DMS79 (cell line): ENCODE results near the gene EVPLL.
A peak's percentile ranks its signal among the peaks of the same experiment; 100 is the strongest.
"Not testable (repeated sequence)": the region's sequence is repeated elsewhere in the genome, so short reads cannot be mapped to it uniquely, and the experiment has no call there.

Source experiments
- DNase-seq: peaks from one replicate; lab custom pipeline; 2025; lab: John Stamatoyannopoulos, UW

Gene EVPLL

DNA sequence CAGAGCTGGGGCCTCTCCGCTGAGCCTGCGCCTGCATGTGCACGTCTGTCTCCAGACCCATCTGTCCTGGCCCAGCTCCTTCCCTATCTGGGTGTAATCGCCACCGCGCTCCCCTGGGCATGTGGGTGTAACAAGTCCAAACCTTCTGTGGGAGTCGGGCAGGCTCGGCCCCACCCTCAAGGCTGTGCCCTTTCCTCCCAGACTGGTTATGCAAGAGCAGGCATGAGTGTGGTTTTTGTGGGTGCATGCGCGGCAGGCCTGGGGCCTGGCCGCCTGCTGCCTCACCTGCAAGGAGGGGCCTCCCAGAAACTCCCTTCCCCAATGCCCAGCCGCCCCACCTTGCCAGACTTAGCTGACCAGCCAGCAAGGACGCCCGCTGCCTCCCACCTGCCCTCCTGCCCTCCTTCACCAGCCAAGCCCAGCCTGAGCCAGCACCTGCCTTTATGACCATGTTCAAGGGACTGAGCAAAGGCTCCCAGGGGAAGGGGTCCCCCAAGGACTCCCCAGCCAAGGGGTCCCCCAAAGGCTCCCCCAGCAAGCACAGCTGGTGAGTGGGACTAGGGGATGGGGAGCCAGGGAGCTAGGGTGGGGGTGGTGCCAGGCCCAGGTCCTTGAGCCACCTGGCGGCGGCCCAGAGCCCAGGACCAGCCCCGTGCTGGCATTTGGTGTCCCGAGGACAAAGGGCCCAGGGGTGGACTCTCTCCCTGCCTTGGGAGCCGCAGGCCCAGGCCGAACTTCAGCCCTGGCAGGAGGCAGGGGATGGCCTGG is at the start of gene EVPLL:
EVPLL (plus strand) TSS at position 342 of the 768 bp plus-strand sequence. CDS start 3,160 bp downstream, outside the sequence.
- DNase-seq: no peak

- DNase-seq: no peak
These were observed 48.9 kb upstream of the EVPLL start for GRCh38 chr17:18328643-18329204.

DNA sequence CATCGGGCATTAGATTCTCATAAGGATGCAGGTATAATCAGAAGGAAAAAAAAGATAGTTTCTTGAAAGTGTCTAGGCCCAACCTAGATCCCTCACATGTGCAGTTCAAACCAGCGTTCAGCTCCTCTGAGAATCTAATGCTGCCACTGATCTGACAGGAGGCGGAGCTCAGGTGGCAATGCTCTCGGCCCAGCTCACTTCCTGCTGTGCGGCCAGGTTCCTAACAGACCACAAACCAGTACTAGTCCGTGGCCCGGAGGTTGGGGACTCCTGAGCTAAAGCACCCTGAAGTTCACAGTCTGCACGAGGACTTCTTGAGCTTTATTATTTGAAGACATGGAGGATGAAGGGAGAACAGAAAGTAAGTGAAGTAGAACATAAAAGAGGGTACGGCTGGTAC is 45.7 kb upstream of the EVPLL start:
- no peak for DNase-seq

- DNase-seq: no peak
These were observed 44.6 kb upstream of the EVPLL start for GRCh38 chr17:18332909-18333489.

GRCh38 chr17:18338158-18338557 is 39.4 kb upstream of the EVPLL start:
- not testable (repeated sequence) for DNase-seq

DNA sequence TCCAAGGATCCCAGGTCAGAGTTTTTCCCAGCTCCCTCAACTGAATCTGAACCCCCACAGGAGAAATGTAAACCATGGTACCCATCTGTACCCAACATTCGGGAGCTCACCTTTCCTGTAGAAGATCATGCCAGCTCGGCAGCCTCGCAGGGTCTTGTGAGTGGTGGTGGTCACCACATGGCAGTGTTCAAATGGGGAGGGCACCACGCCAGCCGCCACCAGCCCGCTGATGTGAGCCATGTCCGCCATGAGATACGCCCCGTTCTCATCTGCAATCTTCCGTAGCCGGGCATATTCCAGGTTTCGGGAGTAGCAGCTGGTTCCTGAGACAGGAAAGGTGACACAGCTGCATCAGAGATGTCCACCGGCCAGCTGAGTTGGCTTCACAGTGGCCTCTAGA is 37.6 kb upstream of the EVPLL start:
- DNase-seq: no peak

- DNase-seq: no peak
These were observed 33.6 kb upstream of the EVPLL start for GRCh38 chr17:18344021-18344420.

DNA sequence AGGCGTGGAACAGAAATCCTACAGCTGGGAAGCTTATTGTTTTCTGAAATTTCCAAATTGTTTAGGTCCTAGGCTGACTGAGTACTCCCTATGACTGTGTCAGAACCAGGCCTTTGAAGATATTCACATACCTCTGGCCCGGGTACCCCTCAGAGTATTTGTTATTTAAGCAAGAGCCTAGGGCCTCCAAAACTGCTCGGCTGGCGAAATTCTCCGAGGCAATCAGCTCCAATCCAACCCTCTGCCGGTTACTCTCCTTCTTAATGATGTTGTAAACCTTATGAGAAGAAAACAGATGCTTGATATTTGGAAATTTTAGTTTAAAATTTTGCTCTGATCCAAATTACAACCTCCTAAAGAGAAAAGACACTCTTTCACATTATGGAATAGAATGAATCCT is 24.0 kb upstream of the EVPLL start:
- DNase-seq: no peak

DNA sequence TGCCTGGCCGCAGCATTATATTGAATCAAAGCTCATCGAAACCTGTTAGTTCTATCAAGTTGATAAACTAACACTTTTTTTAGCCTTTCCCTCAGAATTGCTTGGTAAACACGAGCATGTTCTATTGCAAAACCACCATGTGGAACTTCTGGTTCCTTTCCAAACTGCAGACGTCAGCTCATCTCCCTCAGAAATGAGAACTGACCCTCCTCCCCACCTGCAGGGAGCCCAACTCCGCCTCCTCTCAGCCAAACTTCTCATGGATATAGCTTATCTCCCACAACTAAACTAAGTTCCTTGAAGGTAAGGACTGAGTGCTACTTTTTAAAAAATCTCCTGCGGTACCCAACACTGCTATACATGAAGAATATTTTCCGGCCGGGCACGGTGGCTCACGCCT is 21.0 kb upstream of the EVPLL start:
- no peak for DNase-seq

DNA sequence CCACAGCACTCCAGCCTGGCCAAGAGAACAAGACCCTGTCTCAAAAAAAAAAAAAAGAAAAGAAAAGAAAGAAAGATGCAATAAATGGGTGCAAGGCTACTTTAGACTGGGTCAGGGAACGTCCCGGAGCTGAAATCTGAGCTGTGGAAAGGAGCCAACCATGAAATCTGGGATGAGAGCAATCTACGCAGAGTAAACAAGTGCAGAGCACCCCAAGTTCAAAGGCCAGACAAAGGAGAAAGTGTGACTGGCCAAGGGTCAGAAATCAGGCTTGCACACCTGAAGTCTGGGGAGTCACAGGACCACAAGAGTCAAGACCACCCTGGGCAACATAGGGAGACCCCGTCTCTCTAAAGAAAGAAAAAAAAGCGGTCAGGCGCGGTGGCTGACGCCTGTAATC is 17.1 kb upstream of the EVPLL start:
- no peak for DNase-seq

GRCh38 chr17:18361837-18362697 is 15.5 kb upstream of the EVPLL start:
- no peak for DNase-seq

GRCh38 chr17:18362698-18363100 is 14.9 kb upstream of the EVPLL start:
- no peak for DNase-seq

- DNase-seq: peak; percentile 76
These were observed 14.2 kb upstream of the EVPLL start, which contains the start of gene SHMT1 for GRCh38 chr17:18363101-18364049. SHMT1 (minus strand) TSS chr17:18363550; CDS start chr17:18355981, 7,569 bp downstream.

DNA sequence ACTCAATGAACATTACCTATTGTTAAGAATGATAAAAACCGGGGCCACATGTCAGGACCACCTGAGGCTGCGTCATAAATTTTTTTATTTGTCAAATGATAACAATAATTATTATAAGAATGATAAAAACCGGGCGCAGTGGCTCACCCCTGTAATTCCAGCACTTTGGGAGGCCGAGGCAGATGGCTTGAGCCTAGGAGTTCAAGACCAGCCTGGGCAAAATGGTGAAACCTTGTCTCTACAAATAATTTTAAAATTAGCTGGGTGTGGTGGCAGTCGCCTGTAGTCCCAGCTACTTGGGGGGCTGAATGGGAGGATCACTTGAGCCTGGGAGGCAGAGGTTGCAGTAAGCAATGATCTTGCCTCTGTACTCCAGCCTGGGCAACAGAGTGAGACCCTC is 13.4 kb upstream of the EVPLL start:
- DNase-seq: no peak

DNA sequence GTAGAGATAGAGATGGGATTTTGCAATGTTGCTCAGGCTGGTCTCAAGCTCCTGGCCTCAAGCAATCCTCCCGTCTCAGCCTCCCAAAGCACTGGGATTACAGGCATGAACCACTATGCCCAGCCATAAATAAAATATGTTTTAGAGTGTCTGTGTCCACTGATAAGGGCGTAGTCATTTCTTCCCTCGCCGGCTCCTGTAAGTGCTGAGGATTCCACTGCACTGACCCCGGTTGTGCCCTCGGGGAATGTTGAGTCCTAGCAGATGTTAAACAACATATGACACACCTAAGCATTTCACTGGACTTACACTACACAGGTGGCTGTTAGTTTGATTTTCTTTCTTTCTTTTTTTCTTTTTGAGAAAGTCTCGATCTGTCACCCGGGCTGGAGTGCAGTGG is 8.6 kb upstream of the EVPLL start:
- no peak for DNase-seq

GRCh38 chr17:18370761-18371160 is 6.8 kb upstream of the EVPLL start:
- no peak for DNase-seq

DNA sequence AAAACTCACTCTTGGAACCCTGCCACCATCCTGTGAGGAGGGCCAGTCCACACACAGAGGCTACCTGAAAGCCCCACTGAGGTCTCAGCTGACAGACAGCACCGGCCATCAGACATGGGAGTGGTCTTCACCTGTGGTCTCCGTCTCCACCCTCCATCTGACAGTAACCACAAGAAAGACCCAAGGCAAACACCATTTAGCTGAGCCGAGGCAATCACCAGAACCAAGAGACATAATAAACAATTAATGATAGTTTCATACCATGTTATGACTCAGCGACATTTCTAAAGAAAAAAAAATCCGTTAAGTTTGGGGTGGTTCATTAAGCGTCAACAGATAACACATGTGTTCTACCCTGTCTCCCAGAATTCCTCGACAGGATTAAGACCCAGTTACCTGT is 6.1 kb upstream of the EVPLL start:
- DNase-seq: no peak

DNA sequence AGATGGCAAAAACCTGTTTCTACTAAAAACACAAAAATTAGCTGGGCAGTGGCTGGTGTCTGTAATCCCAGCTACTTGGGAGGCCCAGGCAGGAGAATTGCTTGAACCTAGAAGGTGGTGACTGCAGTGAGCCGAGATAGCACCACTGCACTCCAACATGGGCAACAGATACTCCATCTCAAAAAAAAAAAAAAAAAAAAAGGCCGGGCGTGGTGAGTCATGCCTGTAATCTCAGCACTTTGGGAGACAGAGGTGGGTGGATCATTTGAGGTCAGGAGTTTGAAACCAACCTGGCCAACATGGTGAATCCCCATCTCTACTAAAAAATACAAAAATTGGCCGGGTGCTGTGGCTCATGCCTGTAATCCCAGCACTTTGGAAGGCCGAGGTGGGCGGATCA is 4.4 kb upstream of the EVPLL start:
- DNase-seq: not testable (repeated sequence)

DNA sequence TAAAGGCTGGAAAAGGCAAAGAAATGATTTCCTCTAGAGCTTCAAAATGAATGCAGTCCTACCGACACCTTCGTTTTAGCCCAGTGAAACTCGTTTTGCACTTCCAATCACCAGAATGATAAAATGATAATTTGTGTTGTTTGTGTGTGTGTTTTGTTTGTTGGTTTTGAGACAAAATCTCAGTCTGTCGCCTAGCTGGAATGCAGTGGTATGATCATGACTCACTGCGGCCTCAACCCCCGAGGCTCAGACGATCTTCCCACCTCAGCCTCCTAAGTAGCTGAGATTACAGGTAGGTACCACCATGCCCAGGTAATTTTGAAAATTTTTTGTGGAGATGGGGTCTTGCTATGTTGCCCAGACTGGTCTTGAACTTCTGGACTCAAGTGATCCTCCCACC is 3.4 kb upstream of the EVPLL start:
- no peak for DNase-seq

GRCh38 chr17:18378205-18378505 is 577 bp downstream of the EVPLL start:
- DNase-seq: no peak

DNA sequence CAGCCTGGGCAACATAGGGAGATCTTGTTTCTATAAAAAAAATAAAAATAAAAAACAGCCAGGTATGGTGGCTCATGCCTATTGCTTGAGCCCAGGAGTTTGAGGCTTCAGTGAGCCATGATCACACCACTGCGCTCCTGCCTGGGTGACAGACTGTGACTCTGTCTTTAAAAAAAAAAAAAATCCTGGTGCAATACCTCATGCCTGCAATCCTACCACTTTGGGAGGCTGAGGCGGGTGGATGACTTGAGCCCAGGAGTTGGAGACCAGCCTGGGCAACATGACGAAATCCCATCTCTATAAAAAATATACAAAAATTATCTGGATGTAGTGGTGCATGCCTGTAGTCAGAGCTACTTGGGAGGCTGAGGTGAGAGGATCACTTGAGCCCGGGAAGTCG is 1.0 kb downstream of the EVPLL start:
- DNase-seq: not testable (repeated sequence)
